CD4-positive, alpha-beta T cell treated with Interleukin-6 for 4 hours (primary cell): ENCODE results near the gene SLC10A1.
"Not testable (repeated sequence)": the region's sequence is repeated elsewhere in the genome, so short reads cannot be mapped to it uniquely, and the experiment has no call there.

ENCODE experiments used
- DNase-seq: peaks from one replicate; pipeline ENCODE4 v3.0.0-alpha.2; 2020; ENCODE audit warnings: mixed read lengths

The SLC10A1 gene

GRCh38 chr14:69796797-69797500 lies at the start of gene SLC10A1:
SLC10A1 (minus strand) TSS chr14:69797241; CDS start chr14:69797155, 86 bp downstream.
- no peak for DNase-seq

DNA sequence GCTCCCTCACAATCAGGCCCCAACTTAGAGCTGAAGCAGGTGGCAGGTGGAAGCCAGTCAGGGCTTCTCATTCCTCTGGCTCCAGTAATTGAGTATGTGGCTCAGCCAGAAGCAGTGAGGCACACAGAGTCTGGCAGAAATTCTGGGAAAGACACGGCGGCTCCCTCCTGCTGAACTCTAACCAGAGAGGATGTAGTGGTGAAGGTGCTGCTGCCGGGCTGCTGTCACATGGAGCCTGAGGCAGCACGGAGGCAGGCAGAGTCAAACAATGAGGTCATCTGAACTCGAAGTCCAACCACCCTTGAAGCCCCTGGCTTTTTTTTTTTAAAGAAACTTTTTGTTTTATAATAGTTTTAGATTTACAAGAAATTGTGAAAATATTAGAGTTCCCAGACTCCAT lies 48.7 kb upstream of the SLC10A1 start:
- no peak for DNase-seq

DNA sequence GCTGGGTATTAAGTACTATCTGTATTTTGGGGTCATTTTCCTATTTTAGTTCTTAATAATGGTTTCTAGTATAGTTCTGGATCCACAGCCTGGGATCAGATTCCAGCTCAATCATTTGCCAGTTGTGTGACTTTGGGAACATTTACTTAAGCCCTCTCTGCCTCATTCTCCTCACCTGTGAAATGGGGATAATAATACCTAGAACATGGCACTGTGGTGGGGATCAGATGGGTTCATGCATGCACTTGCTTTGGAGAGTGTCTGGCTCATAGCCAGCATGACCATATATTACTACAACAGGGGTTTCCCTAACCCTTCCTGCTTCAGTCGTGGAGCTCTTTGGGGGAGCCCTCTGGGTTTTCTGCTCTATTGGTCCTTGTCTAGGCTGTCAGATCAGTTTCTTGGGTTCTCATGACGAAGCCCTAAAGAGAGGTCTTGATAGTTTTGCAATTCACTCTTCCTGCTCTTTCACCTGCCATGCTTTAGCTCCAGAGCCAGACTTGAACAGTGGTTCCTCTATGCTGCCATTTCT lies 48.1 kb upstream of the SLC10A1 start:
- no peak for DNase-seq

DNA sequence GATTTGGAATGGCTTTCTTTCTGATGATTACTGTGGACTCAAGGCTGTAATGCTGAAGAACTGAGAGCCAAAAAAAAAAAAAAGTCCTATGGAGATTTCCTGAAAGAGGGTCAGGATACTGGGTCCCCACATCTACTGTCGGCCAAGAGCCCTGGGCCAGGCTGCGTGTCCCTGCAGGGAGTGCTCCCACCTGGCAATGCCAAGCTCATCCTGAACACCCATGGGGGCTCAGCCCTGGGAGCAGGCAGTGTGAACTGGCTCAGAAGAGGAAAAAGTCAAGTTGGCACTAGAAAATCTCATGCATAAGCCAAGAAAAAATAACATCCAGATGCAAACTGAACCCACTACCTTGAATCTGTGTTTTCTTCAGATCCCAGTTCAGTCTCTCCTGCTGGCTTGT lies 47.1 kb upstream of the SLC10A1 start:
- no peak for DNase-seq

DNA sequence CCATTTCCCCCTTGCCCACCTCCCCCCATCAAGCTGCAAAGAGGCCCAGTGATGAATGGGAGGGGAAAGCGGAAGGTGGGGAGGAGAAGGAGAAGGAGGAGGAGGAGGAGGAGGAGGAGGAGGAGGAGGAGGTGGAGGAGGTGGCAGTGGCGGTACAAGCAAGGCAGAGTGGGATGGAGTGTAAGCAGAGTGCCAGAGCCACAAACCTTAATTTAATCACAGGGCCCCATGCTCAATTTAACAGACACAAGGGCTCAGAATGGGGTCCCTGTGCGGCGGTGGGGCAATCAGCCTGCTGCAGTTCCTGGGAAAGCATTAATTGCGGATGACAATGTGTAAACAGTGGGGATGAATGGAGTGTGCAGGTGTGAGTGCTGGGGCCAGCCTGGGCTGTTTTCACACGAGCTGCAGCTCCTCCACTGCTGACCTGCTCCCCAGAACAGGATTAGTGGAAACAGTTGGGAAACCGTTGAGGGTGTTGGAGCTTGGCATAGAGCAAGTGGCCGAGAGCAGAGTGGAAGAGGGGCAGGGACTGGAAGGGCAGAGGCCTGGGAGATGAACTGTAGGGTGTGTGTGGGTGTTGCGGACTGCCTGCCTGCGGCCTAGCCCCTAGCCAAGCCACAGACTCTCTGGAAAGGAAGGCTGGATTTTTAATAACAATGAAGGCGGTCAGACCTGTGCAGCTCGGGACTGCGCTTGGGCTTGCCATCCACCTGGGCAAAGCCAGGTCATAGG lies 45.8 kb upstream of the SLC10A1 start:
- no peak for DNase-seq

DNA sequence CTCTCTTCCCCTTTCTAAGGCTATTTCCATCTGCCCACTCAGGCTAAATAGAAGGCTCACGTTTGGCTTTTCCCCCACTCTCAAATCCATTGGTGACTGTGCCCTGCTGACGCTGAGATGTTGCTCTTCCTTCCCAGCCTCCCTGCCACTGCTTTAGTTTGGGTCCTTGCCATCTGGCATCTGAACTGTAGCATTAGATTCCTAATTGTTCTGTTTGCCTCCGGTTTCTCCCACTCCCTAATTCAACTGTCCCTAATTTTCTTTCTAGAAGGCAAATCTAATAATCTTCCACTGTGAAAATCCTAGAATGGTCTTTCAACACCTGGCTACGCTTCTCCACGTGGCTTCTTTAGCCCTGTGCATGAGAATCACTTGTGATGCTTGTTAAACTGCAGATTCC lies 44.6 kb upstream of the SLC10A1 start:
- no peak for DNase-seq

DNA sequence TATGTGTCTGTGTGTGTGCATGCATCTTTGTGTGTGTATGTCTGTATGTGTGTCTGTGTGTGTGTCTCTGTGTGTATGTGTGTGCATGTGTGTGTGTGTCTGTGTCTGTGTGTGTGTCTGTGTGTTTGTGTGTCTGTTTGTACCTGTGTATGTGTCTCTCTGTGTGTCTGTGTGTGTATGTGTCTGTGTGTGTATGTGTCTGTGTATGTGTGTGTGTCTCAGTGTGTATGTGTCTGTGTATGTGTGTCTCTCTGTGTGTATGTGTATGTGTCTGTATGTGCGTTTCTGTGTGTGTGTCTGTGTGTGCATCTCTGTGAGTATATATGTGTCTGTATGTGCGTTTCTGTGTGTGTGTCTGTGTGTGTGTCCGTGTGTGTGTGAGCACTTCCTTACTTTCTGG lies 42.6 kb upstream of the SLC10A1 start:
- no peak for DNase-seq

DNA sequence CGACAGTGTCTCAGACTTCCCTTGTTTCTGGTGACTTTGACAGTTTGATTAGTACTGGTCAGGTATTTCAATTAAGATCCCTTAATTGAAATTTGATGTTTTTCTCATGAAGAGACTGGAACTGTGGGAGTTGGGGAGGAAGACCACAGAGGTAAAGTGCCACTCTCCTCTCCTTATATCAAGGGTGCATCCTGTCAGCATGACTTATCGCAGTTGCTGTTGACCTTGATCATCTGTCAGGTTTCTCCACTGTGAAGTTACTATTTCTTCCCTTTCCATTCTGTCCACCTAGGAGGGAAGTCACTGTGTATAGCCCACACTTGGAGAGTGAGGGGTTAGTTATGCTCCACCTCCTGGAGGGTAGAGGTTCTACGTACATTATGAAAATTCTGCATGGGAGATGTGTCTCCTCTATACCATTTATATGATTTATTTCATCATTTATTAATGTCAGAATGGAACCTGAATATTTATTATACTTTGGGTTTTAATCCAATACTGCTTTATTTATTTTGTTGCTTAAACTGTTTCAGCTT lies 41.9 kb upstream of the SLC10A1 start:
- no peak for DNase-seq

DNA sequence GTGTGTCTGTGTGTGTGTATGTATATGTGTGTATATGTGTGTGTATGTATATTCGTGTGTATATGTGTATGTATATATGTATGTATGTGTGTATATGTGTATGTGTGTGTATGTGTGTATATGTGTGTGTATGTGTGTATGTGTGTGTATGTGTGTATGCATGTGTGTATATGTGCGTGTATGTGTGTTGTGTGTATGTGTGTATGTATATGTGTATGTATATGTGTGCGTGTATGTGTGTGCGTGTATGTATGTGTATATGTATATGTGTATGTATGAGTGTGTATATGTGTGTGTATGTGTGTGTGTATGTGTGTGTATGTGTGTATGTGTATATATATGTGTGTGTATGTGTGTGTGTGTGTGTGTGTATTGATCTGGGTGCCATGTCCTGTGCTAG lies 31.8 kb upstream of the SLC10A1 start:
- no peak for DNase-seq

DNA sequence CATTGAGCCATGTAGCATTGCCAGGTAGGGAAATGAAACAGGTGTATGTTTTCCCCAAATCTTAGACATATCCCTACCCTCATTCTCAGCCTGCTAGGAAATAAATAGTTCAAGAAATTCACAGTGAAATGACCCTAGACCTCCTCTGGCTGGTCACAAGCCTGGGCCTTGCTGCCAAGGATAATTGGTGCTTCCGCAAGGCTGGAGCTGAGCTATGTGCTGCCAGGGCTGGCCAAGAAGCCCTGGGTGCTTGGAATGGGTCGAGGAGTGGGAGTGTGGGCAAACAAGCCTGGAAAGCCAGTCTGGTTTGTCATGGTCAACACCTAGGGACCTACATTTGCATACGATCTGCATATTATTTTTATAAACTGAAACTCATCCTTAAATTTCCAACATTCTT lies 31.3 kb upstream of the SLC10A1 start:
- DNase-seq, result no peak

DNA sequence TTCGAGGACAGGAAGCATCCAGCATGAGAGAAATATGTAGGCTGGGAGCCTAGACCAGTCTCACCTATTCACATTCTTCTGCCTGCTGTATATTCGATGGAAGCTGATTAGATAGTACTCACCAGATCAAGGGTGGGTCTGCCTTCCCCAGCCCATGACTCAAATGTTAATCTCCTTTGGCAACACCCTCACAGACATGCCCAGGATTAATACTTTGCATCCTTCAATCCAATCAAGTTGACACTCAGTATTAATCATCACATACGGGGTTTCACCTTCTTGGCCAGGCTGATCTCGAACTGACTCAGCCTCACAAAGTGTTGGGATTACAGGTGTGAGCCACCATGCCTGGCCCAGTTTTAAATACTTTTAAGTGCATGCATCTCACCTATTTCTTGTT lies 30.5 kb upstream of the SLC10A1 start:
- DNase-seq, result no peak

GRCh38 chr14:69822456-69822855 lies 25.4 kb upstream of the SLC10A1 start:
- no peak for DNase-seq

- no peak for DNase-seq
These were observed 23.9 kb upstream of the SLC10A1 start for GRCh38 chr14:69820991-69821390.

DNA sequence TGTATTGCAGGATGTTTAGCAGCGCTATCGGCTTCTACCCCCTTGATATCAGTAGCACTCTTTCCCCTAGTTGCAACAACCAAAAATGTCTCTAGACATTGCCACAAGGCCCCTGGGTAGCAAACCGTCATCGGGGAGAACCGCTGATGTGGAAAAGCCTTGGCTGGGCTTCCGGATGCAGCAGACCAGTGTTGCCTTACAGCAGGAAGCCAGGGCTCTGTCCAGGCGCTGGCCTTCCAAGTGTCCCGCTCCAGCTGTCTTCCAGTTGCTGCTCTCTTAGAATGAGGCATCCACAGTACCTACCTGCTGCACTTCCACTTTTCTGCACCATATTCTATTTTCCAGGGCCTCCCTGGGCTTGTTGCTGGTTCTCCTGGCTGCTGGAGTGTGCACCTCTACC lies 22.6 kb upstream of the SLC10A1 start:
- DNase-seq, result no peak

GRCh38 chr14:69818758-69819191 lies 21.7 kb upstream of the SLC10A1 start:
- DNase-seq, result peak; percentile 49

GRCh38 chr14:69816216-69816615 lies 19.2 kb upstream of the SLC10A1 start:
- no peak for DNase-seq

GRCh38 chr14:69815556-69815955 lies 18.5 kb upstream of the SLC10A1 start:
- no peak for DNase-seq

DNA sequence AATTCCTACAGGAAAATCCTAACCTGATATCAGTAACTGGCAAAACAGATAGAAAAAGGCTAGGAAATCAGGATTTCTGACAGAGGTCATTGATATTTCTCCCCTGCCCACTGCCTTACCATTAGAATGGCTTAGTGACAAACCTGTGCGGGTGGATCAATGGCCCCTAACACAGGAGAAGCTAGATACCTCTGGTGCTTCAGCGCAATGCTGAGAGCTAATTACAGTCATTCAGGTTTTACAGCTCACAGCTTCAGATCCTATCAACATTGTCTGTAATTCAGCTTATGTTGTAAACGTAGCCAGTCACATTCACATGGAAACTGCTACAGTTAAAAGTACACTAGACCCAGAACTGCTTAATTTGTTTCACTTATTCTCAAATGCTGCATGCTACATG lies 17.4 kb upstream of the SLC10A1 start:
- no peak for DNase-seq

DNA sequence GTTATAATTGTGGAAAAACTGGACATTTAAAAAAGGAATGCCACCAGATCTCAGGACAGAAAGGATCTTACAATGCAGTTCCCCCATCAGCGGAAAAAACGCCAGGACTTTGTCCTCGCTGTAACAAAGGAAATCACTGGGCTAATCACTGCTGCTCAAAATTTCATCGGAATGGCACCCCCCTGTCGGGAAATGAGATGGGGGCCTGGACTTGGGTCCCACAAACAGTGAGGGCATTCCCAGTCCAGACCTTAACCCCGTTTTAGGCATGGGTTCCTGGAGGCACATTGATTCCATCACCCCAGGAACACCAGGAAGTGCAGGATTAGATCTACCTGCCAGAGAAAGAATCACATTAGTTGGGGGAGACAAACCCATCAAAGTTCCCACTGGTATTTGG lies 16.3 kb upstream of the SLC10A1 start:
- not testable (repeated sequence) for DNase-seq

GRCh38 chr14:69812711-69813110 lies 15.7 kb upstream of the SLC10A1 start:
- DNase-seq, result no peak

DNA sequence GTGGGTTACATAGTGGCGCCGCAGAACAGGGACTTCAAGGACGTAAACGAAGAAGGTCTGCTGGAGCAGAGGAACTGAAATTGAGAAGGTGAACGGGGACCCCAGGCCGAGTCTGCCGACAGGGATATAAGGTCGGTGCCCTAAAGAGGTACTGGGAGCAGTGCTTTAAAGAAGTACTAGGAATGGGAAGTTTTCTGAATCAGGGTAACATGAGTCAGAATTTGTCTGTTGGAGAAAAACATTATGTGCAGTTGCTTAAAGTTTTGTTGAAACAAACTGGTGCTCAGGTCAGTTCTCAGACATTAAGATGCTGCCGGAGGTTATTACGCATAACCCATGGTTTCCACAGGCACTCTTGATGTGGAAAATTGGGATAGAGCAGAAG lies 14.8 kb upstream of the SLC10A1 start:
- DNase-seq, result no peak

GRCh38 chr14:69811227-69811867 lies 14.3 kb upstream of the SLC10A1 start:
- no peak for DNase-seq
